HEK293T (cell line): ENCODE data around the gene DOK5.

Experiments
- CTCF ChIA-PET: fragments of 350-600 bp; formaldehyde crosslinking; extraction: SDS; loops from one replicate; lab custom pipeline; 2021; ENCODE audit warnings: antibody characterized with exemption, inconsistent platforms; lab: Yijun Ruan, JAX
- POLR2A ChIA-PET: fragments of 350-600 bp; formaldehyde crosslinking; extraction: SDS; loops from one replicate; lab custom pipeline; 2020; ENCODE audit warnings: antibody characterized with exemption, inconsistent platforms; lab: Yijun Ruan, JAX
- DNase-seq: peaks from one replicate; pipeline ENCODE4 v3.0.0; 2012; ENCODE audit warnings: mixed read lengths; ENCODE audit errors: extremely low spot score
- ARNT ChIP-seq: fragments of 450-650 bp; IDR thresholded peaks from 2 replicates; pipeline ENCODE4 v1.6.1; 2017; ENCODE audit warnings: mild to moderate bottlenecking
- BHLHE40 ChIP-seq: fragments of 450-650 bp; IDR thresholded peaks from 2 replicates; pipeline ENCODE4 v1.6.1; 2016; ENCODE audit warnings: mild to moderate bottlenecking, moderate library complexity, borderline replicate concordance
- CTBP1 ChIP-seq: fragments of 450-650 bp; IDR thresholded peaks from 2 replicates; pipeline ENCODE4 v1.6.1; 2016; ENCODE audit warnings: borderline replicate concordance
- ELF4 ChIP-seq: fragments of 450-650 bp; IDR thresholded peaks from 2 replicates; pipeline ENCODE4 v1.6.1; 2017; ENCODE audit warnings: antibody characterized with exemption
- FOXA1 ChIP-seq: fragments of 450-650 bp; IDR thresholded peaks from 2 replicates; pipeline ENCODE4 v1.6.1; 2016; ENCODE audit warnings: mild to moderate bottlenecking
- FOXK2 ChIP-seq: fragments of 450-650 bp; IDR thresholded peaks from 2 replicates; pipeline ENCODE4 v1.6.1; 2016; ENCODE audit warnings: mild to moderate bottlenecking
- FOXM1 ChIP-seq: fragments of 450-650 bp; IDR thresholded peaks from 2 replicates; pipeline ENCODE4 v1.6.1; 2017; ENCODE audit warnings: mild to moderate bottlenecking, borderline replicate concordance
- HDGF ChIP-seq: fragments of 450-650 bp; IDR thresholded peaks from 2 replicates; pipeline ENCODE4 v1.6.1; 2017; ENCODE audit warnings: antibody characterized with exemption, borderline replicate concordance
- L3MBTL2 ChIP-seq: fragments of 450-650 bp; conservative IDR thresholded peaks from 2 replicates; pipeline ENCODE4 v1.6.1; 2016; ENCODE audit warnings: mild to moderate bottlenecking
- LEF1 ChIP-seq: fragments of 450-650 bp; IDR thresholded peaks from 2 replicates; pipeline ENCODE4 v1.6.1; 2017; ENCODE audit warnings: mild to moderate bottlenecking, borderline replicate concordance
- NFRKB ChIP-seq: fragments of 450-650 bp; IDR thresholded peaks from 2 replicates; pipeline ENCODE4 v1.6.1; 2016; ENCODE audit warnings: mild to moderate bottlenecking, moderate library complexity
- PKNOX1 ChIP-seq: fragments of 450-650 bp; IDR thresholded peaks from 2 replicates; pipeline ENCODE4 v1.6.1; 2016
- SP1 ChIP-seq: fragments of 450-650 bp; IDR thresholded peaks from 2 replicates; pipeline ENCODE4 v1.6.1; 2017
- SUZ12 ChIP-seq: fragments of 450-650 bp; IDR thresholded peaks from 2 replicates; pipeline ENCODE4 v1.6.1; 2016; ENCODE audit warnings: mild to moderate bottlenecking
- TARDBP ChIP-seq: fragments of 450-650 bp; IDR thresholded peaks from 2 replicates; pipeline ENCODE4 v1.6.1; 2016
- ZNF384 ChIP-seq: fragments of 450-650 bp; IDR thresholded peaks from 2 replicates; pipeline ENCODE4 v1.6.1; 2016

Gene DOK5

DNA sequence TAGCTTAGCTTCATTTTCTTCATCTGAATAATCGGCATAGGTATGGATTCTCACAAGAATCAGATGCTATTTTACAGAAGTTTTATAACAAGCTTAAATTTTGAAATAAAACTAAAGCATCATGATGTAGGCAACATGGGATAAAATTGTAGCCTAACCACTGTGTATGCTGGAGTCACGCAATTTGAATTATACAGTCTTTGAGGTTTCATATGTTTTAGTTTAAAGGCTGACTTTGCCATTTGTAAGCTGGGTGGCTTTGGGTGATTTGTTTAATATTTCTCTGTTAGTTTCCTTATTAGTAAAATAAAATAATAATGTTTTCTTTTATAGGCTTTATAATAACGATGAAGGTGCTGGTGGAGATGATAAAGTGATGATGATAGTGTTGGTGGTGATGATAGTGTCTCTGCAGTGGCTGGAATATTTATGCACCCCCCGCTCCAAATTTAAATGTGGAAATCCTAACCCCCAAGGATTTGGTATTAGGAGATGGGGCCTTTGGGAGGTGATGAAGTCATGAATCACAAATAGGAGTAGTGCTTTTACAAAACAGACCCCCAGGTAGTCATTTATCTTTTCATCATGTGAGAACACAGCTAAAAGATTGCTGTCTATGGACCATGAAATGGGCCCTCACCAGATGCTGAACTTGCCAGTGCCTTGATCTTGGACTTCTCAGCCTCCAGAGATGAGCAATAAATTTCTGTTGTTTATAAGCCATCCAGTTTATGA lies 42.0 kb downstream of the DOK5 start:
- CTCF ChIA-PET = no interaction called here
- DNase-seq = no peak
- POLR2A ChIA-PET = no interaction called here
- TF ChIP-seq SP1 = no peak
- TF ChIP-seq SUZ12 = no peak
- TF ChIP-seq FOXK2 = no peak
- no peak for TF ChIP-seq CTBP1
- no peak for TF ChIP-seq ELF4

GRCh38 chr20:54524849-54525248 lies 49.5 kb downstream of the DOK5 start:
- CTCF ChIA-PET = no interaction called here
- TF ChIP-seq SP1 (no peak), SUZ12 (no peak), HDGF (no peak), TARDBP (no peak), L3MBTL2 (no peak), CTBP1 (no peak), BHLHE40 (no peak), ARNT (no peak), NFRKB (no peak), LEF1 (no peak), FOXA1 (no peak)
- DNase-seq = no peak
- POLR2A ChIA-PET = no interaction called here

- TF ChIP-seq L3MBTL2 (no peak), LEF1 (no peak), BHLHE40 (no peak), NFRKB (no peak), HDGF (no peak), ARNT (no peak), CTBP1 (no peak), FOXM1 (no peak), FOXA1 (no peak), FOXK2 (no peak), PKNOX1 (no peak), ELF4 (no peak), SUZ12 (no peak), TARDBP (no peak)
These were observed 50.7 kb downstream of the DOK5 start for GRCh38 chr20:54525916-54526590.

DNA sequence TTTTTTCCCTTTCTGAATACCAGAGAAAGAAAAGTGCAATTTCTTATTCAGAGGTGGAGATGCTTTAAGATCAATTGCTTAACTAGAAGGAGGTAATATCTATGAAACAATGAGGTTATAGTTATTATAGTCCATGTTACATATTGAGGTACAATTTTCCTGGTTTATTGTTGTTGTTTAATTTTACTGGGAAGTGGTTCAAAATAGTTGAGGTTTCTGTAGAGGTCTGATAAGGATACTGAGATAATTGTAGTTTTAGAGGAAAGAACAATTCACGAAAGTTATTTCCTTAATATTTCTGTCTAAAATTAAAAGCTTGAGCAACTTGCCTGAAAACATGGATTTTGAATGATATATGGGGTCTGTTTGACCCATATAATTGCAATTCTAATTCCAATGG lies 51.4 kb downstream of the DOK5 start:
- CTCF ChIA-PET = no interaction called here
- POLR2A ChIA-PET = no interaction called here
- DNase-seq = no peak
- no peak for TF ChIP-seq HDGF
- no peak for TF ChIP-seq PKNOX1
- TF ChIP-seq ZNF384 = no peak
- no peak for TF ChIP-seq BHLHE40
- no peak for TF ChIP-seq ARNT

More at GRCh38 chr20:54525916-54526590, 50.7 kb downstream of the DOK5 start:
- ChIA-PET POLR2A (no interaction called here), CTCF (no interaction called here)
- no peak for DNase-seq

- TF ChIP-seq CTBP1 (no peak), LEF1 (no peak), ZNF384 (no peak), PKNOX1 (no peak), FOXM1 (no peak), FOXK2 (no peak), TARDBP (no peak), HDGF (no peak), ARNT (no peak), ELF4 (no peak), L3MBTL2 (no peak), FOXA1 (no peak), NFRKB (no peak)
- ChIA-PET CTCF (no interaction called here), POLR2A (no interaction called here)
- no peak for DNase-seq
These were observed 57.2 kb downstream of the DOK5 start for GRCh38 chr20:54532573-54532972.

GRCh38 chr20:54534101-54534500 lies 58.7 kb downstream of the DOK5 start:
- POLR2A ChIA-PET = no interaction called here

More at GRCh38 chr20:54534101-54534500, 58.7 kb downstream of the DOK5 start:
- no peak for DNase-seq
- no peak for TF ChIP-seq PKNOX1
- no peak for TF ChIP-seq TARDBP
- TF ChIP-seq L3MBTL2 = no peak
- no peak for TF ChIP-seq ELF4
- TF ChIP-seq BHLHE40 = no peak
- CTCF ChIA-PET = no interaction called here
